IPS-18c (cell line): ENCODE results near the gene FBXO38.

Experiments used
- H3K4me3 ChIP-seq: 2 replicates; pipeline ENCODE4 v1.7.0; 2013; ENCODE audit warnings: low read depth, mild to moderate bottlenecking, low read length, moderate library complexity; ENCODE audit not compliant: insufficient read depth
- H3K9me3 ChIP-seq: one replicate; pipeline ENCODE4 v1.6.1; 2013; ENCODE audit warnings: mild to moderate bottlenecking, low read length, moderate library complexity; ENCODE audit not compliant: control insufficient read depth, insufficient read depth

FBXO38 gene

GRCh38 chr5:148408092-148408491 lies 24.3 kb downstream of the FBXO38 start:
- H3K4me3 ChIP-seq, result no peak overlapping the region
- H3K9me3 ChIP-seq, result no peaks in the 10 kb centered on the region

- Histone ChIP-seq H3K4me3 (no peak overlapping the region), H3K9me3 (no peaks in the 10 kb centered on the region)
These were observed 28.4 kb downstream of the FBXO38 start for GRCh38 chr5:148412124-148412523.

DNA sequence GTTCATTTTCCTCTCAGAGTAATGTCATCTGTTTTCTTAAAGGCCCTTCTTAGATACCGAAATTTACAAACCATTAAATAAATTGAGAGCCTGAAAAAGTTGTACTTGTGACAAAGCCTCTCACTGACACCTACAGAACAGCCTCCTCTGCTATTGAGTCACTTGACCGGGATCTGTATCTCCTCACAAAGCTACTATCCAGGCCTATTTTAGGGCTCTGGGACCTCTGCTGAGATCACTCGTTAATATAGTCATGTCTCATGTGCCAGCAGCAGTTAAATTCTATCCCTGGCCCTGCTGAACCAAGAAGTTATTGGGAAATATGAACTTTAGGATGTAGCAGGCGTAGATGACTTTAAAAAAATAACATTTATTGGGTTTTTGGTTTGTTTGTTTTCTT lies 31.1 kb downstream of the FBXO38 start:
- Histone ChIP-seq H3K9me3 (no peaks in the 10 kb centered on the region), H3K4me3 (no peak overlapping the region)

DNA sequence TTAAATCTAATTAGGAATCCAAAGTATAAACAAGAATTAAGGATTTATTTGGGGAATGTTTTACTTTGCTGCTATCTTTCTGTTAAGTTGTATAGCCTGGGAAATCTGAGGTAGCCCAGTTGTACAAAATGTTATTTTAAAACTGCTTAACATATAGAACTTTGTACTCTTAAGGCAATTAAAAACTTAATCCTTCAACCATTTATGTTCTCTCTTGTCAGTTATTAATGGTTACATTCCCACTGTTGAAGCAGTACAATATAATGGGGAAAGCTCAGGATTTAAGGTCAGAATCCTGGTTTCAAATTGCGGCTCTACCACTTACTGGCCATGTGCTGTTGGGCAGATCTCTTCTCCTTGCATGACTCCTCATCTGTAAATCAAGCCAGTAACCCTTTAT lies 32.7 kb downstream of the FBXO38 start:
- Histone ChIP-seq H3K4me3 (no peak overlapping the region), H3K9me3 (no peaks in the 10 kb centered on the region)

DNA sequence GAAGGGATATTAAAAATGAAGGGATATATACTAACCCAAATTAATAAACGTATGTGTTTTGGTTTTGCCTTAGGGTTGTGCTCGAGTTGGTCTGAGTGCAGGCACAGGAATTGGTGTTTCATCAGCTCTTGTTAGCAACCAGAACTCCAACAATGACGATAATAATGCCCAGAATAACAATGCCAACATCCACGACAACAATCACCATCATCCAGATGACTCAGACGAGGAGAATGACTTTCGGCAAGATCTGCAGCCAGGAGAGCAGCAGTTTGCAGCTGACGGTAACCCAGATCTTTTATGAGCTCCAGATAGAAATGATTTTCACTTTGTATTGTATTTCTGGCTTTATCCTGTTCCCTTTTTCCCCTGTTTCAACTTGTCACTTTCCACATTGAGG lies 33.2 kb downstream of the FBXO38 start:
- H3K9me3 ChIP-seq, result no peaks in the 10 kb centered on the region
- no peak overlapping the region for H3K4me3 ChIP-seq

GRCh38 chr5:148418511-148418910 lies 34.8 kb downstream of the FBXO38 start:
- Histone ChIP-seq H3K9me3 (no peaks in the 10 kb centered on the region), H3K4me3 (no peak overlapping the region)

DNA sequence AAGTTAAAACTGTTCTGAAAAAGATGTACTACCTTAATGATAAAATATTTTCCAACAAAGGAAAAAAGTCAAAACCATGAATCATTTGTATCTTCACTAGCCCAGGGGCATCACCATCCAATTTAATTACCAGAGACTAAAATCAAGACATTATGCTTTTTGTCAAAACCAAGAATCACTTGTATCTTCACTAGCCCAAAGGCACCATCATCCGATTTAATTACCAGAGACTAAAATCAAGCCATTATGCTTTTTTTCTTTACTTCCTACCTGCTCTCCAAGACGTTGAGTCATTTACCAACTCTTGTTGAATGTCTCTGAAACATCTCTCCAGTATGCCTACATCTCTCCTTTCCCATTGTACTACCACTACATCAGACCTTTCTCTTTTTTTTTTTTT lies 37.9 kb downstream of the FBXO38 start:
- Histone ChIP-seq H3K9me3 (no peaks in the 10 kb centered on the region), H3K4me3 (no peak overlapping the region)

DNA sequence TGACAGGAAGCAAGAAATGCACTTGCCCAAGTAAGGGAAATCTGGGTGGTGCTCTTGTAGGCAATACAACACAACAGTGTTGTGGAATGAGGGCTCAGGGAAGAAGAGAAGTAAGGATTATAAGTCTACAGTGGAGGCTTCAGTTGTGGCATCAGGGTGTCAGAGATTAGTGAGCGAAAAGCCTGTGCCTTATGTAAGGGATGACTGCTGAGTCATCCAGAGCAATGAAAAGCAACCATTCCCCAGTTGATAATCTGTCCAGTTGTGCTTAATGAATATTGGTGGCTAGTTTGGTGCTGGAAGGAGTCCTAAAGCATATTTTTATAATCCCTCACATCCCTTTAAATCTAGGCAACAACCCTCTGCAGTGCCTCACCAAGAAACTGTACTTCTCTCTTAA lies 42.0 kb downstream of the FBXO38 start:
- Histone ChIP-seq H3K4me3 (no peak overlapping the region), H3K9me3 (no peaks in the 10 kb centered on the region)

DNA sequence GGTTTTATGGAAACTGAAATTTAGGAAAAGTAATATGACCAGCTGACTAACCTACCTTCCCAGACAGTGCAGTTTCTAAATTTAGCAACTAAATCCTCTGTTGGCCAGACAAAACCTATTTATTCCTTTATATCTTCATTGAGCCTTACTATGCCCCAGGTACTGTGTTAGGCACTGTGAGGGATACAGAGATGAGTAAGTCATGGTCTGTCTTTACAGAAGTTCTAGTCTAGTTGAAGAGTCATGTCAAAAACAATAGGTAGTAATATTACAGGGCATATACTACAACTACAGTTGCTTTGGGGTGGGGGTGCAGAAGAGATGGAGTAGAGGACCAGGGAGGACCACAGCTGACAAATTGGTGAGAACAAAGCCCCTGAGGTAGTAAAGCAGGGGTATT lies 42.8 kb downstream of the FBXO38 start:
- no peak overlapping the region for H3K4me3 ChIP-seq
- no peaks in the 10 kb centered on the region for H3K9me3 ChIP-seq

DNA sequence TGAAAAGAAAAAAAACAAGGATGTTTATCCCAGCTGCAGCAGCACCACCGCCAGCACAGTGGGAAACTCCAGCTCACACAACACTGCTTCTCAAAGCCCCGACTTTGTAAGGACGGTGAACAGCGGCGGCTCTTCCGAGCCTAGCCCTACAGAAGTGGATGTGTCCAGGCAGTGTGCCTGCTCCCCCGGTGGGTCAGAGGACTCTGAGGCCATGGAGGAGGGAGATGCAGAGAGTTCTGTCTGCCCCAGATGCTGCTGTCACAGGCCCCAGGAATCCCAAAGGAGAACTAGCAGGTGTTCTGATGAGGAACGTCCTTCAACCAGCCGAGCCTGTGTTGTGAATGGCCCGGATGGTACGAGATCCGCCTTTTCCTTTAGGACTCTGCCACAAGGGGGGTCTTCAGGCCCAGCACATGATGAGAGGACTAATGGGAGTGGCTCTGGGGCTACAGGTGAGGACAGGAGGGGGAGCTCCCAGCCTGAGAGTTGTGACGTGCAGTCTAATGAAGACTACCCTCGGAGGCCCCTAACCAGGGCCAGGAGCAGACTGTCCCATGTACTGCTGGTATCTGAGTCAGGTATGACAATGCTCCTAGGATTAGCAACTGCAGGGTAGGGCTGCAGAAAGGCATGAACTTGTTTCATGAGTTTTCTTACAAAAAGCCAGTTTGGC lies 43.7 kb downstream of the FBXO38 start:
- no peaks in the 10 kb centered on the region for H3K9me3 ChIP-seq
- H3K4me3 ChIP-seq, result no peak overlapping the region

DNA sequence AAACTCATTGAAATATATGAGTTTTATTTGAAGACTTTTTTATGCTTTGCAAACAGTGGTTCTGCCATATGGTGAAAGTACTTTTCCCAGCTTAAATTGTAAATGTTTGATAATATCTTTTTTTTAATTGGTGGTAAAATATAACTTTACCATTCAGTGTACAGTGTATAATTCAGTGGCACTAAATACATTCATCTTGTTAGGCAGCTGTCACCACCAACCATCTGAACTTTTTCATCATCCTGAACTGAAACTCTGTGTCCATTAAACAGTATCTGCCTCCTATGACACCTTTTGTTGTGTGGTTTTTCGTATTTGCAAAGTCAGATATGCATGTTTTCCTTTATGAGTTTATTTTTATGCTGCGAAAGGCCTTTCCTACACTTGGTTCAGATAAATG lies 45.1 kb downstream of the FBXO38 start:
- no peak overlapping the region for H3K4me3 ChIP-seq
- no peaks in the 10 kb centered on the region for H3K9me3 ChIP-seq

- Histone ChIP-seq H3K9me3 (no peaks in the 10 kb centered on the region), H3K4me3 (no peak overlapping the region)
These were observed 50.1 kb downstream of the FBXO38 start for GRCh38 chr5:148433826-148434225.

DNA sequence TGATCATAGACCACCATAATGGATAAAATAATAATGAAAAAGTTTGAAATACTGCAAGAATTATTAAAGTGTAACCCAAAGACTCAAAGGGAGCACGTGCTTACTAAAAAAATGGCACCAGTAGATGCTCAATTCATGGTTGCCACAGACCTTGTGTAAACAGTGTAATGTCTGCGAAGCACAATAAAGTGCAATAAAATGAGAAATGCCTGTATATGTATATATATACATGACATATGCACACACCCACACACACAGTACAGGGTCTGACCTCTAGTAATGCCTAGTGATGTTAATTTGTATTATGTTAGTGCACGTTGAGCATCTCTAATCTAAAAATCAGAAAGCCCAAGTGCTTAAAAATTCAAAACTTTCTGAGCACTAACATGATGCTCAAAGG lies 52.3 kb downstream of the FBXO38 start:
- Histone ChIP-seq H3K9me3 (no peaks in the 10 kb centered on the region), H3K4me3 (no peak overlapping the region)

GRCh38 chr5:148437249-148437648 lies 53.5 kb downstream of the FBXO38 start:
- H3K9me3 ChIP-seq, result no peaks in the 10 kb centered on the region
- no peak overlapping the region for H3K4me3 ChIP-seq

DNA sequence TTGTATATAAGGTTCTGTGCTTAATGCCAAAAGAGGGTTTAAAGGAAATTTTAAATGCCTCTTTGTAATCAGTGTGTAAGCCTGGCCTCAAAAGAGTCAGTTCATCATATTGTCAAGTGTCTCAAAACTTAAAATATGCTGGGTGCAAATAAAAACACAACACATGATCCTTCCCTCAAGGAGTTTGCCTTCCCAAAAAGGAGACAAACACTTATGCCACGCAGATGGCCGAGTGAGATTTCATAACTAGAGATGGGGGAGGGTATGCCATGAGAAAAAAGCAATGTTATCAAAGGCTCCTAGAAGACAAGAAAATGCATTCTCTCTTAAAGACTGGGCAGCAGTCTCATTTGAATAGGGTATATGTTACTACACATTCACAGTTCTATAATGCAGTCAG lies 55.2 kb downstream of the FBXO38 start:
- no peaks in the 10 kb centered on the region for H3K9me3 ChIP-seq
- H3K4me3 ChIP-seq, result no peak overlapping the region

GRCh38 chr5:148443241-148443640 lies 59.5 kb downstream of the FBXO38 start:
- no peak overlapping the region for H3K4me3 ChIP-seq
- no peaks in the 10 kb centered on the region for H3K9me3 ChIP-seq

DNA sequence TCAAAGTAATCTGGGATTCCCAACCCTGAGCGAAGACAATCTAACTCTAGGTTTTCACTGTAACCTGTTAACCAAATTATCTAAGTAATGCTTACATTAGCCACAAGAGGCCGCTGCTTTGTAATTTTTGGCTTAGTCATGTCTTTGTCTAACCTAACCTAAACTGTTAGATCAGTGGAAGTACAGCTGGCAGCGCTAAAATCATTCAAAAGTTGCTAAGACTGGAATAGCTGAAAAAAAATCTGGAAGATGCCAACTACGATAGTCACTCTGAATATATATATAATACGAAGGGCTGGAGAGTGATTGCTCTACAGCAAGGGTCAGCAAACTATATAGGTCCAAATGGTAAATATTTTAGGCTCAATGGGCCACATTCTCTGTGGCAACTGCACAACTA lies 60.2 kb downstream of the FBXO38 start:
- H3K4me3 ChIP-seq, result no peak overlapping the region
- H3K9me3 ChIP-seq, result no peaks in the 10 kb centered on the region

- Histone ChIP-seq H3K9me3 (no peaks in the 10 kb centered on the region), H3K4me3 (no peak overlapping the region)
These were observed 61.8 kb downstream of the FBXO38 start for GRCh38 chr5:148445578-148445977.

DNA sequence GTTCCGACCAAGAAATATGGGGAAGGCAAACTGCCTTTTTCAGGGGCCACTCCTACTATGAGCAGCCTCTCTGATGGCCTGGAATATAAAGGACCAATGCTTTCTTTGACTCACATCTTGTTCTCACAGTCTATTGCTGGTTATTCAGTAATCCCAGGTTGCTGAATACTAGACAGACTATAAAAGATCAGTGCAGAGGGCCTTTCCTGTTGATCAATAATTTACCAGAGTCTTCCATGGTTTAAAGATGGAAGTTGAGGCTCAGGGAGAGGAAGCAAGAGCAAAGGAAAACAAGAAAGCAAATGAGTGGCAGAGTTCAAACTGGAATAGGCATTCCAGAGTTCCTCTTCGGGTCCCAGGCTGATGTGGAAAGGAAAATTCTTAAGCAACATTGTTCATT lies 62.9 kb downstream of the FBXO38 start:
- H3K9me3 ChIP-seq, result no peaks in the 10 kb centered on the region
- no peak overlapping the region for H3K4me3 ChIP-seq
